HCT116 (cell line): ENCODE data around the gene UBE2F.

Experiments
- CEBPB ChIP-seq: IDR thresholded peaks from 2 replicates; pipeline ENCODE4 v1.6.1; 2012; ENCODE audit warnings: low read depth
- ELF1 ChIP-seq: IDR thresholded peaks from 2 replicates; pipeline ENCODE4 v1.6.1; 2012; ENCODE audit warnings: low read depth, borderline replicate concordance
- EZH2phosphoT487 ChIP-seq: fragments of 200-600 bp; IDR thresholded peaks from 2 replicates; pipeline ENCODE4 v1.6.1; 2018; ENCODE audit warnings: antibody characterized with exemption, borderline replicate concordance
- POLR2A ChIP-seq: IDR thresholded peaks from 2 replicates; pipeline ENCODE4 v1.7.0; 2011; ENCODE audit warnings: borderline replicate concordance; ENCODE audit not compliant: insufficient read depth, insufficient read length; ENCODE audit errors: extremely low read depth
- POLR2AphosphoS5 ChIP-seq: IDR thresholded peaks from 2 replicates; pipeline ENCODE4 v1.6.1; 2011; ENCODE audit warnings: mild to moderate bottlenecking, low read depth, low read length, moderate library complexity
- ZNF274 ChIP-seq: fragments of 200-500 bp; sonication (Bioruptor generic); IDR thresholded peaks from 2 replicates; pipeline ENCODE4 v1.6.1; 2014; ENCODE audit warnings: mild to moderate bottlenecking, low read depth, low read length, inconsistent platforms
- TF ChIP-seq, protein P1 (sequence below), 3 experiments: fragments of 200-600 bp in 1 of 3; sonication (generic) in 1 of 3; IDR thresholded peaks in 2 of 3; conservative IDR thresholded peaks in 1 of 3; 2 replicates each; pipeline ENCODE4 v1.5.1; 2012 to 2017; ENCODE audit warnings: low read depth in 2 of 3, low read length in 2 of 3, antibody characterized with exemption in 1 of 3, borderline replicate concordance in 1 of 3, control low read depth in 1 of 3, mild to moderate bottlenecking in 1 of 3, mixed read lengths in 1 of 3, mixed run types in 1 of 3, moderate library complexity in 1 of 3; ENCODE audit not compliant: insufficient read depth in 1 of 3
- TF ChIP-seq, protein P2 (sequence below): IDR thresholded peaks from 2 replicates; pipeline ENCODE4 v1.6.1; 2011; ENCODE audit warnings: mild to moderate bottlenecking, low read length, moderate library complexity; ENCODE audit not compliant: insufficient replicate concordance; ENCODE audit errors: extremely low read depth
- TF ChIP-seq, protein P3 (sequence below): IDR thresholded peaks from 2 replicates; pipeline ENCODE4 v1.6.1; 2012; ENCODE audit warnings: low read depth

DNA sequence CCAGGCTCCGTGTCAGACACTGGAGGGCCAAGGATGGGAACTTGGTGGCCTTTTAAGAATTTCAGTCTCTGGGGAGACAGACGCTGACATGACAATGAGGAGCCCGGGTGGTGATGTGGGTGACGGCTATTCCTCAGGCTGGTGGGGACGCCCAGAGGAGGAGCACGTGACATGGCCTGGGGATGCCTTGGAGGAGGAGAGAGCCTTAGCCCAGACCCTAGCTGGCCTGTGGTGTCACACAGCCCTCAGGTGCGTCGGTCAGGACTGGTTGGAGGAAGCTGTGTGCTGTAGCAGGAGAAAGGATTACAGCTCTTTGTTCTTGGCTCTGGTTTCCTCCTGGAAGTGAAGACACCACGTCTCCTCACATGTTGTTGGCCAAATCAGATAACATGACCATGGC, 54.0 kb downstream of the UBE2F start:
- TF ChIP-seq, protein P1, sequence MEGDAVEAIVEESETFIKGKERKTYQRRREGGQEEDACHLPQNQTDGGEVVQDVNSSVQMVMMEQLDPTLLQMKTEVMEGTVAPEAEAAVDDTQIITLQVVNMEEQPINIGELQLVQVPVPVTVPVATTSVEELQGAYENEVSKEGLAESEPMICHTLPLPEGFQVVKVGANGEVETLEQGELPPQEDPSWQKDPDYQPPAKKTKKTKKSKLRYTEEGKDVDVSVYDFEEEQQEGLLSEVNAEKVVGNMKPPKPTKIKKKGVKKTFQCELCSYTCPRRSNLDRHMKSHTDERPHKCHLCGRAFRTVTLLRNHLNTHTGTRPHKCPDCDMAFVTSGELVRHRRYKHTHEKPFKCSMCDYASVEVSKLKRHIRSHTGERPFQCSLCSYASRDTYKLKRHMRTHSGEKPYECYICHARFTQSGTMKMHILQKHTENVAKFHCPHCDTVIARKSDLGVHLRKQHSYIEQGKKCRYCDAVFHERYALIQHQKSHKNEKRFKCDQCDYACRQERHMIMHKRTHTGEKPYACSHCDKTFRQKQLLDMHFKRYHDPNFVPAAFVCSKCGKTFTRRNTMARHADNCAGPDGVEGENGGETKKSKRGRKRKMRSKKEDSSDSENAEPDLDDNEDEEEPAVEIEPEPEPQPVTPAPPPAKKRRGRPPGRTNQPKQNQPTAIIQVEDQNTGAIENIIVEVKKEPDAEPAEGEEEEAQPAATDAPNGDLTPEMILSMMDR (IDR thresholded peaks at IDR 0.05 in 2 of 3, conservative IDR thresholded peaks at IDR 0.05 in 1 of 3; ENCODE audit: borderline replicate concordance in 1 of 3, insufficient read depth in 1 of 3, low read depth in 2 of 3, low read length in 2 of 3) = no peak
- TF ChIP-seq CEBPB (no peak), POLR2AphosphoS5 (no peak), POLR2A (no peak), ZNF274 (no peak), ELF1 (no peak), EZH2phosphoT487 (no peak)
- TF ChIP-seq, protein P2, sequence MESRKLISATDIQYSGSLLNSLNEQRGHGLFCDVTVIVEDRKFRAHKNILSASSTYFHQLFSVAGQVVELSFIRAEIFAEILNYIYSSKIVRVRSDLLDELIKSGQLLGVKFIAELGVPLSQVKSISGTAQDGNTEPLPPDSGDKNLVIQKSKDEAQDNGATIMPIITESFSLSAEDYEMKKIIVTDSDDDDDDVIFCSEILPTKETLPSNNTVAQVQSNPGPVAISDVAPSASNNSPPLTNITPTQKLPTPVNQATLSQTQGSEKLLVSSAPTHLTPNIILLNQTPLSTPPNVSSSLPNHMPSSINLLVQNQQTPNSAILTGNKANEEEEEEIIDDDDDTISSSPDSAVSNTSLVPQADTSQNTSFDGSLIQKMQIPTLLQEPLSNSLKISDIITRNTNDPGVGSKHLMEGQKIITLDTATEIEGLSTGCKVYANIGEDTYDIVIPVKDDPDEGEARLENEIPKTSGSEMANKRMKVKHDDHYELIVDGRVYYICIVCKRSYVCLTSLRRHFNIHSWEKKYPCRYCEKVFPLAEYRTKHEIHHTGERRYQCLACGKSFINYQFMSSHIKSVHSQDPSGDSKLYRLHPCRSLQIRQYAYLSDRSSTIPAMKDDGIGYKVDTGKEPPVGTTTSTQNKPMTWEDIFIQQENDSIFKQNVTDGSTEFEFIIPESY = no peak
- TF ChIP-seq, protein P3, sequence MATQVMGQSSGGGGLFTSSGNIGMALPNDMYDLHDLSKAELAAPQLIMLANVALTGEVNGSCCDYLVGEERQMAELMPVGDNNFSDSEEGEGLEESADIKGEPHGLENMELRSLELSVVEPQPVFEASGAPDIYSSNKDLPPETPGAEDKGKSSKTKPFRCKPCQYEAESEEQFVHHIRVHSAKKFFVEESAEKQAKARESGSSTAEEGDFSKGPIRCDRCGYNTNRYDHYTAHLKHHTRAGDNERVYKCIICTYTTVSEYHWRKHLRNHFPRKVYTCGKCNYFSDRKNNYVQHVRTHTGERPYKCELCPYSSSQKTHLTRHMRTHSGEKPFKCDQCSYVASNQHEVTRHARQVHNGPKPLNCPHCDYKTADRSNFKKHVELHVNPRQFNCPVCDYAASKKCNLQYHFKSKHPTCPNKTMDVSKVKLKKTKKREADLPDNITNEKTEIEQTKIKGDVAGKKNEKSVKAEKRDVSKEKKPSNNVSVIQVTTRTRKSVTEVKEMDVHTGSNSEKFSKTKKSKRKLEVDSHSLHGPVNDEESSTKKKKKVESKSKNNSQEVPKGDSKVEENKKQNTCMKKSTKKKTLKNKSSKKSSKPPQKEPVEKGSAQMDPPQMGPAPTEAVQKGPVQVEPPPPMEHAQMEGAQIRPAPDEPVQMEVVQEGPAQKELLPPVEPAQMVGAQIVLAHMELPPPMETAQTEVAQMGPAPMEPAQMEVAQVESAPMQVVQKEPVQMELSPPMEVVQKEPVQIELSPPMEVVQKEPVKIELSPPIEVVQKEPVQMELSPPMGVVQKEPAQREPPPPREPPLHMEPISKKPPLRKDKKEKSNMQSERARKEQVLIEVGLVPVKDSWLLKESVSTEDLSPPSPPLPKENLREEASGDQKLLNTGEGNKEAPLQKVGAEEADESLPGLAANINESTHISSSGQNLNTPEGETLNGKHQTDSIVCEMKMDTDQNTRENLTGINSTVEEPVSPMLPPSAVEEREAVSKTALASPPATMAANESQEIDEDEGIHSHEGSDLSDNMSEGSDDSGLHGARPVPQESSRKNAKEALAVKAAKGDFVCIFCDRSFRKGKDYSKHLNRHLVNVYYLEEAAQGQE = no peak
